ENCODE measurements around the gene CRHBP. TPM values are rescaled to one million over a fixed set of nuclear protein-coding genes. Genes with fewer than 3 reads are reported as not detected.
"Not testable (repeated sequence)": the region's sequence is repeated elsewhere in the genome, so short reads cannot be mapped to it uniquely, and the experiment has no call there.

Gene CRHBP
- total RNA-seq, 1 donor: not detected

GRCh38 chr5:76943006-76943405 lies 9.8 kb upstream of the CRHBP start:
- TF ChIP-seq CTCF (IDR thresholded peaks at IDR 0.05; ENCODE audit: extremely low read depth, low read depth, low read length): no peak
- Histone ChIP-seq H3K4me1 (ENCODE audit: insufficient read depth, low read length) (peaks cover 21% of the 10 kb centered on the region), H4K20me1 (ENCODE audit: insufficient read depth, low read length) (no peaks in the 10 kb centered on the region), H3K36me3 (ENCODE audit: insufficient read depth, low read length) (no peaks in the 10 kb centered on the region), H3K27me3 (ENCODE audit: insufficient read depth, low read length) (no peaks in the 10 kb centered on the region), H3K4me3 (ENCODE audit: insufficient read depth, low read length) (no peak overlapping the region), H2AFZ (ENCODE audit: low read length) (no peak overlapping the region), H3K9me3 (ENCODE audit: low read depth, low read length) (no peaks in the 10 kb centered on the region), H3K4me2 (ENCODE audit: insufficient read depth, low read length) (no peak overlapping the region), H3K27ac (ENCODE audit: low read depth, low read length) (no peak overlapping the region), H3K79me2 (ENCODE audit: insufficient read depth, low read length) (no peaks in the 10 kb centered on the region)
- no peak for DNase-seq (ENCODE audit: insufficient read length, low spot score, missing footprints)

GRCh38 chr5:76944638-76945037 lies 8.2 kb upstream of the CRHBP start:
- Histone ChIP-seq H3K4me1 (ENCODE audit: insufficient read depth, low read length) (peaks cover 21% of the 10 kb centered on the region), H3K4me3 (ENCODE audit: insufficient read depth, low read length) (no peak overlapping the region), H3K9me3 (ENCODE audit: low read depth, low read length) (no peaks in the 10 kb centered on the region), H3K79me2 (ENCODE audit: insufficient read depth, low read length) (no peaks in the 10 kb centered on the region), H3K27ac (ENCODE audit: low read depth, low read length) (no peak overlapping the region), H3K27me3 (ENCODE audit: insufficient read depth, low read length) (no peaks in the 10 kb centered on the region), H3K4me2 (ENCODE audit: insufficient read depth, low read length) (no peak overlapping the region), H3K36me3 (ENCODE audit: insufficient read depth, low read length) (no peaks in the 10 kb centered on the region), H2AFZ (ENCODE audit: low read length) (peak overlapping the region; percentile 22), H4K20me1 (ENCODE audit: insufficient read depth, low read length) (no peaks in the 10 kb centered on the region)
- DNase-seq (ENCODE audit: insufficient read length, low spot score, missing footprints): peak; percentile 54
- no peak for TF ChIP-seq CTCF (IDR thresholded peaks at IDR 0.05; ENCODE audit: extremely low read depth, low read depth, low read length)

- not testable (repeated sequence) for H3K79me2 ChIP-seq (ENCODE audit: insufficient read depth, low read length); H3K27ac ChIP-seq (ENCODE audit: low read depth, low read length); H2AFZ ChIP-seq (ENCODE audit: low read length); H3K4me3 ChIP-seq (ENCODE audit: insufficient read depth, low read length); DNase-seq (ENCODE audit: insufficient read length, low spot score, missing footprints); H3K9me3 ChIP-seq (ENCODE audit: low read depth, low read length); H3K4me2 ChIP-seq (ENCODE audit: insufficient read depth, low read length); H3K27me3 ChIP-seq (ENCODE audit: insufficient read depth, low read length); H4K20me1 ChIP-seq (ENCODE audit: insufficient read depth, low read length); H3K36me3 ChIP-seq (ENCODE audit: insufficient read depth, low read length)
- peaks cover 21% of the 10 kb centered on the region for H3K4me1 ChIP-seq (ENCODE audit: insufficient read depth, low read length)
Observed at GRCh38 chr5:76945238-76945637, 7.6 kb upstream of the CRHBP start.

- no peaks in the 10 kb centered on the region for H3K9me3 ChIP-seq (ENCODE audit: low read depth, low read length)
- H3K27ac ChIP-seq (ENCODE audit: low read depth, low read length): no peak overlapping the region
- H2AFZ ChIP-seq (ENCODE audit: low read length): no peak overlapping the region
- no peak overlapping the region for H3K4me3 ChIP-seq (ENCODE audit: insufficient read depth, low read length)
- H3K4me2 ChIP-seq (ENCODE audit: insufficient read depth, low read length): no peak overlapping the region
- no peak for TF ChIP-seq CTCF (IDR thresholded peaks at IDR 0.05; ENCODE audit: extremely low read depth, low read depth, low read length)
- no peaks in the 10 kb centered on the region for H3K36me3 ChIP-seq (ENCODE audit: insufficient read depth, low read length)
- H3K27me3 ChIP-seq (ENCODE audit: insufficient read depth, low read length): no peaks in the 10 kb centered on the region
- H4K20me1 ChIP-seq (ENCODE audit: insufficient read depth, low read length): no peaks in the 10 kb centered on the region
- H3K4me1 ChIP-seq (ENCODE audit: insufficient read depth, low read length): peaks cover 18% of the 10 kb centered on the region
- no peak for DNase-seq (ENCODE audit: insufficient read length, low spot score, missing footprints)
- no peaks in the 10 kb centered on the region for H3K79me2 ChIP-seq (ENCODE audit: insufficient read depth, low read length)
Observed at GRCh38 chr5:76946090-76946489, 6.8 kb upstream of the CRHBP start.
